NCI-H146 treated with DMSO at 0.1 percent for 48 hours (cell line): ENCODE measurements around the gene TRAPPC3.

Experiments
- DNase-seq: peaks from one replicate; lab custom pipeline; 2025; ENCODE audit not compliant: unreplicated experiment; lab: John Stamatoyannopoulos, UW

TRAPPC3 gene

GRCh38 chr1:36087233-36088123 is 61.8 kb downstream of the TRAPPC3 start:
- DNase-seq = no peak
